CD14-positive monocyte (primary cell): ENCODE results near the gene APOBEC3F. TPM values are rescaled to one million over a fixed set of nuclear protein-coding genes. Genes with fewer than 3 reads are reported as not detected.

ENCODE experiments used
- DNase-seq, 3 donors: peaks; one replicate each; pipeline ENCODE4 v3.0.0-alpha.2; 2011 to 2022
- H2AFZ ChIP-seq: 2 replicates; pipeline ENCODE4 v1.6.0; 2012; ENCODE audit warnings: mild to moderate bottlenecking, low read depth, low read length, inconsistent platforms; ENCODE audit not compliant: insufficient read depth, poor library complexity, severe bottlenecking
- H3K27ac ChIP-seq, 2 donors: 1 replicate in 1 of 2; 2 replicates in 1 of 2; pipeline ENCODE4 v1.5.1; 2012 to 2013; ENCODE audit warnings: low read length in 2 of 2, control low read depth in 1 of 2, inconsistent platforms in 1 of 2, low read depth in 1 of 2, mild to moderate bottlenecking in 1 of 2
- H3K27me3 ChIP-seq, 2 donors: one replicate each; pipeline versions ENCODE4 v1.6.0 to v1.6.1; 2011 to 2013; ENCODE audit warnings: low read length in 2 of 2; ENCODE audit not compliant: control insufficient read depth in 2 of 2, insufficient read depth in 2 of 2
- H3K36me3 ChIP-seq, 2 donors: replicated peaks in 1 of 2; 1 replicate in 1 of 2; 2 replicates in 1 of 2; pipeline versions ENCODE4 v1.5.1 to v1.6.1; 2012 to 2013; ENCODE audit warnings: low read length in 2 of 2, control low read depth in 1 of 2, inconsistent platforms in 1 of 2, mild to moderate bottlenecking in 1 of 2; ENCODE audit not compliant: insufficient read depth in 2 of 2, control insufficient read depth in 1 of 2
- H3K4me1 ChIP-seq, 2 donors: 1 replicate in 1 of 2; 2 replicates in 1 of 2; pipeline versions ENCODE4 v1.5.1 to v1.6.1; 2012 to 2013; ENCODE audit warnings: low read length in 2 of 2, control low read depth in 1 of 2, inconsistent platforms in 1 of 2, mild to moderate bottlenecking in 1 of 2, moderate library complexity in 1 of 2; ENCODE audit not compliant: insufficient read depth in 2 of 2, control insufficient read depth in 1 of 2
- H3K4me2 ChIP-seq: replicated peaks from 2 replicates; pipeline ENCODE3; 2012; ENCODE audit warnings: low read length, moderate library complexity, mild to moderate bottlenecking; ENCODE audit not compliant: poor library complexity, severe bottlenecking; ENCODE audit errors: extremely low read depth
- H3K4me3 ChIP-seq, 3 experiments: fragments of 200-600 bp in 1 of 3; sonication (generic) in 1 of 3; replicated peaks in 1 of 3; 1 replicate in 2 of 3; 2 replicates in 1 of 3; pipeline ENCODE4 v1.5.1; 2011 to 2013; ENCODE audit warnings: low read length in 3 of 3, mild to moderate bottlenecking in 3 of 3, control low read depth in 2 of 3, low read depth in 2 of 3, inconsistent platforms in 1 of 3, moderate library complexity in 1 of 3
- H3K79me2 ChIP-seq: 2 replicates; pipeline ENCODE4 v1.6.0; 2012; ENCODE audit warnings: mild to moderate bottlenecking, control low read depth, inconsistent platforms, low read length, moderate library complexity; ENCODE audit not compliant: insufficient read depth
- H3K9ac ChIP-seq: 2 replicates; pipeline ENCODE4 v1.6.0; 2017; ENCODE audit warnings: low read length, mild to moderate bottlenecking; ENCODE audit not compliant: insufficient read depth, poor library complexity, severe bottlenecking
- H3K9me3 ChIP-seq, 2 donors: replicated peaks in 1 of 2; 1 replicate in 1 of 2; 2 replicates in 1 of 2; pipeline versions ENCODE4 v1.5.1 to v1.6.1; 2012 to 2013; ENCODE audit warnings: low read length in 2 of 2, control low read depth in 1 of 2; ENCODE audit not compliant: control insufficient read depth in 1 of 2, insufficient read depth in 1 of 2
- H4K20me1 ChIP-seq: 2 replicates; pipeline ENCODE4 v1.6.0; 2012; ENCODE audit warnings: mild to moderate bottlenecking, low read length, control low read depth, moderate library complexity; ENCODE audit not compliant: insufficient read depth
- H3K27ac Mint-ChIP-seq, 7 donors: one replicate each; pipeline ENCODE4 v1.8.0; 2020; ENCODE audit warnings: mild to moderate bottlenecking in 7 of 7, mixed read lengths in 7 of 7, moderate library complexity in 6 of 7, inconsistent platforms in 2 of 7
- H3K27me3 Mint-ChIP-seq, 3 donors: one replicate each; pipeline ENCODE4 v1.8.0; 2021 to 2022; ENCODE audit warnings: low read depth in 3 of 3, mild to moderate bottlenecking in 3 of 3, mixed read lengths in 3 of 3, moderate library complexity in 3 of 3, inconsistent platforms in 1 of 3
- H3K36me3 Mint-ChIP-seq, 2 donors: one replicate each; pipeline ENCODE4 v1.8.0; 2020; ENCODE audit warnings: mixed read lengths in 2 of 2, inconsistent platforms in 1 of 2, mild to moderate bottlenecking in 1 of 2
- H3K4me1 Mint-ChIP-seq: one replicate; pipeline ENCODE4 v1.8.0; 2020; ENCODE audit warnings: mild to moderate bottlenecking, mixed read lengths
- H3K4me3 Mint-ChIP-seq, 2 donors: one replicate each; pipeline ENCODE4 v1.8.0; 2020; ENCODE audit warnings: mild to moderate bottlenecking in 2 of 2, mixed read lengths in 2 of 2, moderate library complexity in 1 of 2
- H3K9me3 Mint-ChIP-seq, 7 donors: one replicate each; pipeline ENCODE4 v1.8.0; 2020 to 2022; ENCODE audit warnings: mixed read lengths in 7 of 7, mild to moderate bottlenecking in 6 of 7, moderate library complexity in 6 of 7, inconsistent platforms in 2 of 7
- WGBS: methylation state at CpG from one replicate; pipeline ENCODE4 v1.1.5; 2013; ENCODE audit warnings: missing lambda C conversion rate; ENCODE audit not compliant: insufficient coverage; 5-methylcytosine and 5-hydroxymethylcytosine counted together
- intact Hi-C, 2 donors: fragments of 100-400 bp; cut with micrococcal nuclease; formaldehyde crosslinking; loops; one replicate each; pipeline versions ENCODE4 v1.15.0 to v1.15.1; 2023
- polyA plus RNA-seq, 3 donors: library from polyadenylated mRNA; depleted of rRNA in 1 of 3; unstranded in 2 of 3; stranded (reverse) in 1 of 3; fragments of 300-500 nt in 2 of 3; fragments of >200 nt in 1 of 3; fragmentation: Illumina TruSeq in 2 of 3; gene quantifications; 1 replicate in 2 of 3; 2 replicates in 1 of 3; pipeline ENCODE4 v1.2.3, GENCODE V29; 2012 to 2021
- small RNA-seq: library from RNA; depleted of rRNA; stranded (forward); fragments of <200 nt; gene quantifications from one replicate; pipeline ENCODE3, GENCODE V24; 2012; ENCODE audit warnings: low read depth; ENCODE audit not compliant: insufficient read length
- TF ChIP-seq, protein P1 (sequence below): fragments of 200-600 bp; IDR thresholded peaks from one replicate; pipeline ENCODE4 v1.8.0; 2022; ENCODE audit warnings: antibody characterized with exemption, mild to moderate bottlenecking

The APOBEC3F gene
- polyA plus RNA-seq, 3 donors = 4.1 to 8.0 (median 4.4) TPM

DNA sequence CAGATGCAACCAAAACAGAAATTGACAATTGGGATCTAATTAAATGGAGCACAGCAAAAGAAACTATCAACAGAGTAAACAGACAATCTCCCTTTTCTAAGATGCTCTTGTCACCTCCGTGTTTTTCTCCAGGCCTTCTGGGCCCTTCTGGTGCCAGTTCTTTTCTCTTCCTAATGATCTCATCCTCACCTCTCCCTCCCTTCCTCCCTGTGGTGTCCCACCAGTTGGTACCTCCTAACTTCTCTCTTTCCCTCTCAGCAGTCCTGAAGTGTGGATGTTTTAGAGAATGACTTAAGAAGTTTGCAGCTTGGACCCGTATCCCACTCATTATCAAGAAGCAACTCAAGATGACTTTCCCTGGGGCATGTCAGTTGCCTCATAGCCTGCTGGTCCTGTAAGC is 62.8 kb downstream of the APOBEC3F start:
- no peak for DNase-seq
- Histone ChIP-seq H3K4me2 (no peak overlapping the region), H3K27ac (no peak overlapping the region), H4K20me1 (no peaks in the 10 kb centered on the region), H3K27me3 (no peaks in the 10 kb centered on the region), H3K4me3 (no peak overlapping the region), H3K4me1 (no peaks in the 10 kb centered on the region), H3K79me2 (no peaks in the 10 kb centered on the region), H3K9me3 (no peaks in the 10 kb centered on the region), H2AFZ (no peak overlapping the region), H3K9ac (no peak overlapping the region), H3K36me3 (no peaks in the 10 kb centered on the region)
- no peaks in the 10 kb centered on the region for H3K9me3 Mint-ChIP-seq
- H3K4me3 Mint-ChIP-seq = no peak overlapping the region
- no CpG with 5 or more reads among the region's 2 CpGs for WGBS
- no peaks in the 10 kb centered on the region for H3K36me3 Mint-ChIP-seq
- intact Hi-C loops = no loop called here
- no peak overlapping the region for H3K27ac Mint-ChIP-seq
- peaks cover 0 to 3% (median 2%) of the 10 kb centered on the region in 3 donors for H3K27me3 Mint-ChIP-seq
- H3K4me1 Mint-ChIP-seq = no peaks in the 10 kb centered on the region
- TF ChIP-seq, protein P1, sequence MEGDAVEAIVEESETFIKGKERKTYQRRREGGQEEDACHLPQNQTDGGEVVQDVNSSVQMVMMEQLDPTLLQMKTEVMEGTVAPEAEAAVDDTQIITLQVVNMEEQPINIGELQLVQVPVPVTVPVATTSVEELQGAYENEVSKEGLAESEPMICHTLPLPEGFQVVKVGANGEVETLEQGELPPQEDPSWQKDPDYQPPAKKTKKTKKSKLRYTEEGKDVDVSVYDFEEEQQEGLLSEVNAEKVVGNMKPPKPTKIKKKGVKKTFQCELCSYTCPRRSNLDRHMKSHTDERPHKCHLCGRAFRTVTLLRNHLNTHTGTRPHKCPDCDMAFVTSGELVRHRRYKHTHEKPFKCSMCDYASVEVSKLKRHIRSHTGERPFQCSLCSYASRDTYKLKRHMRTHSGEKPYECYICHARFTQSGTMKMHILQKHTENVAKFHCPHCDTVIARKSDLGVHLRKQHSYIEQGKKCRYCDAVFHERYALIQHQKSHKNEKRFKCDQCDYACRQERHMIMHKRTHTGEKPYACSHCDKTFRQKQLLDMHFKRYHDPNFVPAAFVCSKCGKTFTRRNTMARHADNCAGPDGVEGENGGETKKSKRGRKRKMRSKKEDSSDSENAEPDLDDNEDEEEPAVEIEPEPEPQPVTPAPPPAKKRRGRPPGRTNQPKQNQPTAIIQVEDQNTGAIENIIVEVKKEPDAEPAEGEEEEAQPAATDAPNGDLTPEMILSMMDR = no peak

Small RNA genes lying within 50 kb of the gene (small RNA-seq; reads per million reads assigned to genes)
- not detected for gene AL022318.2

Other genes starting within 250 kb of the APOBEC3F start
- 1 to 10 TPM; 8.9 to 9.3 (median 9.0) TPM for gene DNAL4, start 246.7 kb upstream of the APOBEC3F start, polyA plus RNA-seq
- under 1 TPM in 1 of 3 donors, not detected in 2; 0.04 TPM for gene NPTXR, start 196.8 kb upstream of the APOBEC3F start, polyA plus RNA-seq
- 10 to 100 TPM in 1 of 3 donors, 1 to 10 TPM in 2; 2.1 to 26.7 (median 5.0) TPM for gene CBX6, start 168.6 kb upstream of the APOBEC3F start, polyA plus RNA-seq
- gene APOBEC3A, start 83.3 kb upstream of the APOBEC3F start, polyA plus RNA-seq = 100 to 1,000 TPM; 233 to 845 (median 247) TPM
- 10 to 100 TPM in 2 of 3 donors, under 1 TPM in 1; 0.40 to 48.2 (median 12.6) TPM for gene APOBEC3B, start 58.5 kb upstream of the APOBEC3F start, polyA plus RNA-seq
- gene APOBEC3C, start 26.6 kb upstream of the APOBEC3F start, polyA plus RNA-seq = 10 to 100 TPM; 19.7 to 86.3 (median 69.4) TPM
- 1 to 10 TPM; 1.7 to 4.3 (median 2.0) TPM for gene APOBEC3D, start 19.7 kb upstream of the APOBEC3F start, polyA plus RNA-seq
- 10 to 100 TPM; 33.3 to 73.6 (median 64.5) TPM for gene APOBEC3G, start 36.4 kb downstream of the APOBEC3F start, polyA plus RNA-seq
- gene APOBEC3H, start 56.4 kb downstream of the APOBEC3F start, polyA plus RNA-seq = under 1 TPM in 1 of 3 donors, not detected in 2; 0.28 TPM
- gene CBX7, start 111.8 kb downstream of the APOBEC3F start, polyA plus RNA-seq = 10 to 100 TPM in 1 of 3 donors, 1 to 10 TPM in 2; 3.1 to 18.0 (median 4.0) TPM
- under 1 TPM in 1 of 3 donors, not detected in 2; 0.15 TPM for gene PDGFB, start 204.1 kb downstream of the APOBEC3F start, polyA plus RNA-seq